ENCODE data around the gene SETMAR.

Gene SETMAR

DNA sequence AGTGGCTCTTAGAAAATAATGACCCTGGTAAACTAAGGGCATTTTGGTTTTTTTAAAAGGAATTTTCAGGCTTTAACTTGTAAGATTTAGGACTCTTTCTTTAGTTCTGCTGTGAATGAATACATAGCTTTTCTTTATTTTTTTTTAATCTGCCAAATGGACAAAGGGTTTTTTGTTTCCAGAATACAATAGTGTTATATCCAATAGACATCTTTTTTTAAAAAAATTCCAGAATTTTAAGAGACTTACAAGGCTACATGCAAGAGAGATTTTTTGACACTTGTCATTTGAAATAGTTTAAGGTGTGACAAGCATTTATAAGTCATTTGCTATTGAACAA lies 38.1 kb downstream of the SETMAR start:
- Histone ChIP-seq H3K27me3 (ENCODE audit: low read depth, low read length) (no peaks in the 10 kb centered on the region), H3K27ac (ENCODE audit: low read length) (no peak overlapping the region), H3K4me3 (ENCODE audit: low read length) (no peak overlapping the region), H3K4me2 (ENCODE audit: low read length) (no peak overlapping the region), H2AFZ (ENCODE audit: low read depth, low read length) (no peak overlapping the region), H3K9ac (ENCODE audit: low read length) (no peak overlapping the region), H3K79me2 (ENCODE audit: low read length) (no peaks in the 10 kb centered on the region), H3K36me3 (replicated peaks; ENCODE audit: low read depth, low read length) (no peaks in the 10 kb centered on the region), H4K20me1 (ENCODE audit: insufficient read depth, low read length) (no peaks in the 10 kb centered on the region), H3K4me1 (ENCODE audit: low read length) (no peaks in the 10 kb centered on the region), H3K9me3 (ENCODE audit: insufficient read depth, low read length) (no peaks in the 10 kb centered on the region)
- TF ChIP-seq EZH2phosphoT487 (IDR thresholded peaks at IDR 0.05; ENCODE audit: low read depth): no peak
- TF ChIP-seq, protein P1, sequence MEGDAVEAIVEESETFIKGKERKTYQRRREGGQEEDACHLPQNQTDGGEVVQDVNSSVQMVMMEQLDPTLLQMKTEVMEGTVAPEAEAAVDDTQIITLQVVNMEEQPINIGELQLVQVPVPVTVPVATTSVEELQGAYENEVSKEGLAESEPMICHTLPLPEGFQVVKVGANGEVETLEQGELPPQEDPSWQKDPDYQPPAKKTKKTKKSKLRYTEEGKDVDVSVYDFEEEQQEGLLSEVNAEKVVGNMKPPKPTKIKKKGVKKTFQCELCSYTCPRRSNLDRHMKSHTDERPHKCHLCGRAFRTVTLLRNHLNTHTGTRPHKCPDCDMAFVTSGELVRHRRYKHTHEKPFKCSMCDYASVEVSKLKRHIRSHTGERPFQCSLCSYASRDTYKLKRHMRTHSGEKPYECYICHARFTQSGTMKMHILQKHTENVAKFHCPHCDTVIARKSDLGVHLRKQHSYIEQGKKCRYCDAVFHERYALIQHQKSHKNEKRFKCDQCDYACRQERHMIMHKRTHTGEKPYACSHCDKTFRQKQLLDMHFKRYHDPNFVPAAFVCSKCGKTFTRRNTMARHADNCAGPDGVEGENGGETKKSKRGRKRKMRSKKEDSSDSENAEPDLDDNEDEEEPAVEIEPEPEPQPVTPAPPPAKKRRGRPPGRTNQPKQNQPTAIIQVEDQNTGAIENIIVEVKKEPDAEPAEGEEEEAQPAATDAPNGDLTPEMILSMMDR (IDR thresholded peaks at IDR 0.05; ENCODE audit: low read depth, low read length): no peak

- no peaks in the 10 kb centered on the region for H3K36me3 ChIP-seq (replicated peaks; ENCODE audit: low read depth, low read length)
- TF ChIP-seq EZH2phosphoT487 (IDR thresholded peaks at IDR 0.05; ENCODE audit: low read depth): no peak
- TF ChIP-seq, protein P1 (IDR thresholded peaks at IDR 0.05; ENCODE audit: low read depth, low read length): no peak
- no peaks in the 10 kb centered on the region for H3K4me1 ChIP-seq (ENCODE audit: low read length)
- no peak overlapping the region for H3K4me3 ChIP-seq (ENCODE audit: low read length)
- H3K4me2 ChIP-seq (ENCODE audit: low read length): no peak overlapping the region
- no peak overlapping the region for H3K27ac ChIP-seq (ENCODE audit: low read length)
- no peaks in the 10 kb centered on the region for H4K20me1 ChIP-seq (ENCODE audit: insufficient read depth, low read length)
- no peaks in the 10 kb centered on the region for H3K79me2 ChIP-seq (ENCODE audit: low read length)
- H2AFZ ChIP-seq (ENCODE audit: low read depth, low read length): no peak overlapping the region
- H3K27me3 ChIP-seq (ENCODE audit: low read depth, low read length): no peaks in the 10 kb centered on the region
- H3K9ac ChIP-seq (ENCODE audit: low read length): no peak overlapping the region
- no peaks in the 10 kb centered on the region for H3K9me3 ChIP-seq (ENCODE audit: insufficient read depth, low read length)
These were observed 40.1 kb downstream of the SETMAR start for GRCh38 chr3:4343258-4343657.

GRCh38 chr3:4350789-4351163 lies 47.6 kb downstream of the SETMAR start:
- Histone ChIP-seq H3K27ac (ENCODE audit: low read length) (no peak overlapping the region), H3K4me3 (ENCODE audit: low read length) (no peak overlapping the region), H4K20me1 (ENCODE audit: insufficient read depth, low read length) (no peaks in the 10 kb centered on the region), H3K9ac (ENCODE audit: low read length) (no peak overlapping the region), H3K36me3 (replicated peaks; ENCODE audit: low read depth, low read length) (no peaks in the 10 kb centered on the region), H3K9me3 (ENCODE audit: insufficient read depth, low read length) (no peaks in the 10 kb centered on the region), H3K4me1 (ENCODE audit: low read length) (no peaks in the 10 kb centered on the region), H3K27me3 (ENCODE audit: low read depth, low read length) (no peaks in the 10 kb centered on the region), H3K79me2 (ENCODE audit: low read length) (no peaks in the 10 kb centered on the region), H2AFZ (ENCODE audit: low read depth, low read length) (no peak overlapping the region), H3K4me2 (ENCODE audit: low read length) (no peak overlapping the region)
- TF ChIP-seq, protein P1 (IDR thresholded peaks at IDR 0.05; ENCODE audit: low read depth, low read length): no peak
- no peak for TF ChIP-seq EZH2phosphoT487 (IDR thresholded peaks at IDR 0.05; ENCODE audit: low read depth)

DNA sequence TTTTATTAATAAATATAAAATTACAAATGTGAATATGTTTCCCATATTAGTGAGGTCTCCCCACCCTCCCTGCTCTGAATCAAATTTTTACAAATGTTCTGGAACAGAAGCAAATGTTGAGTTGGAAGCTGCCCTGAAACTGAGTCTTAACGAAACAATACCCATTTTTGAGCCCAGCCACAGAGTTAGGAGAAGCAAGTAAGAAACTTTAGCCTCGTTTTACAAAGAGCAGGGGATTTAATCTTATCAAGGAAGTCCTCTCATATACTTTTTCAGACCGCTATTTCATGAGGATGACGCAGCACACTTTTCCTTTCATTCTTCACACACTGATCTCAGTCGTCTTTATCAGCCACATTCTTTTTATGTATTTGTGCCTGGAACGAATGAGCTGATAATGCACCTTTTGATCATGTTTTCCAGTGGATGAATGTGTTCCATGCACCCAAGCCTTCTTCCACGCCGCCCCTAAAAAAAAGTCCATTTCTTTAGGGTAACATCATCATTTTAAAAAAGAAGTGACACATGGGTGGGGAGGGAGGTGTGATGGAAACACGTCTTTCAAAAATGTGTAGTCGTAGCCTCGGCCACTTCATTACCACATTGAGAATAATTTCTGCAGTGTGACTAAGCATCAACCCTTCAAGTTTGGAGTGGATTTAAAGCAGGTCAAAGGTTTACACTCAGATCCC lies 48.1 kb downstream of the SETMAR start:
- H3K4me1 ChIP-seq (ENCODE audit: low read length): no peaks in the 10 kb centered on the region
- TF ChIP-seq EZH2phosphoT487 (IDR thresholded peaks at IDR 0.05; ENCODE audit: low read depth): no peak
- TF ChIP-seq, protein P1 (IDR thresholded peaks at IDR 0.05; ENCODE audit: low read depth, low read length): no peak
- H3K9me3 ChIP-seq (ENCODE audit: insufficient read depth, low read length): no peaks in the 10 kb centered on the region
- no peak overlapping the region for H3K4me3 ChIP-seq (ENCODE audit: low read length)
- H3K36me3 ChIP-seq (replicated peaks; ENCODE audit: low read depth, low read length): no peaks in the 10 kb centered on the region
- H3K4me2 ChIP-seq (ENCODE audit: low read length): no peak overlapping the region
- H2AFZ ChIP-seq (ENCODE audit: low read depth, low read length): no peak overlapping the region
- no peaks in the 10 kb centered on the region for H3K79me2 ChIP-seq (ENCODE audit: low read length)
- H4K20me1 ChIP-seq (ENCODE audit: insufficient read depth, low read length): no peaks in the 10 kb centered on the region
- no peaks in the 10 kb centered on the region for H3K27me3 ChIP-seq (ENCODE audit: low read depth, low read length)
- no peak overlapping the region for H3K27ac ChIP-seq (ENCODE audit: low read length)
- H3K9ac ChIP-seq (ENCODE audit: low read length): no peak overlapping the region
